ENCODE measurements around the gene GRID1.

Gene GRID1

GRCh38 chr10:86373251-86373650 lies 6.7 kb upstream of the GRID1 start (continued):
- TF ChIP-seq CTCF (tag by site-specific recombination; IDR thresholded peaks at IDR 0.05): no peak
- TF ChIP-seq ZNF747 (tag by site-specific recombination; IDR thresholded peaks at IDR 0.05): no peak
- TF ChIP-seq ZNF830 (tag by site-specific recombination; IDR thresholded peaks at IDR 0.05; ENCODE audit: low read depth): no peak
- no peak for TF ChIP-seq GLI2 (tag by site-specific recombination; IDR thresholded peaks at IDR 0.05; ENCODE audit: borderline replicate concordance, low read depth)
- TF ChIP-seq ZNF311 (tag by site-specific recombination; IDR thresholded peaks at IDR 0.05; ENCODE audit: borderline replicate concordance): no peak
- TF ChIP-seq ZNF248 (tag by site-specific recombination; IDR thresholded peaks at IDR 0.05): no peak

GRCh38 chr10:86372784-86373239 lies 6.2 kb upstream of the GRID1 start:
- Histone ChIP-seq H3K36me3 (ENCODE audit: control insufficient read depth in 2 of 2, insufficient read depth in 1 of 2, low read length in 2 of 2) (no peaks in the 10 kb centered on the region), H3K4me1 (ENCODE audit: control insufficient read depth, insufficient read depth, low read length) (no peaks in the 10 kb centered on the region), H3K4me3 (ENCODE audit: low read depth, low read length) (no peak overlapping the region), H3K27ac (ENCODE audit: extremely low read depth, low read depth, low read length) (no peak overlapping the region), H3K9me3 (ENCODE audit: control insufficient read depth, insufficient read depth, low read depth, low read length) (no peaks in the 10 kb centered on the region)
- TF ChIP-seq CTCF (tag by site-specific recombination; IDR thresholded peaks at IDR 0.05): no peak
- no peak for TF ChIP-seq ZSCAN23 (tag by site-specific recombination; IDR thresholded peaks at IDR 0.05)
- no peak for TF ChIP-seq ZNF658 (tag by site-specific recombination; IDR thresholded peaks at IDR 0.05)
- TF ChIP-seq ZSCAN16 (tag by site-specific recombination; IDR thresholded peaks at IDR 0.05): no peak
- no peak for TF ChIP-seq ZNF362 (tag by site-specific recombination; IDR thresholded peaks at IDR 0.05)
- no peak for TF ChIP-seq SP7 (tag by site-specific recombination; IDR thresholded peaks at IDR 0.05)
- no peak for TF ChIP-seq ZNF585B (tag by site-specific recombination; IDR thresholded peaks at IDR 0.05)
- TF ChIP-seq ZNF449 (tag by site-specific recombination; IDR thresholded peaks at IDR 0.05): no peak
- TF ChIP-seq ZNF701 (tag by site-specific recombination; IDR thresholded peaks at IDR 0.05): no peak
- TF ChIP-seq ZNF221 (tag by site-specific recombination; IDR thresholded peaks at IDR 0.05; ENCODE audit: borderline replicate concordance): no peak
- TF ChIP-seq PATZ1 (tag by site-specific recombination; IDR thresholded peaks at IDR 0.05): no peak
- TF ChIP-seq ZNF837 (tag by site-specific recombination; IDR thresholded peaks at IDR 0.05): no peak
- TF ChIP-seq ZNF324 (tag by site-specific recombination; IDR thresholded peaks at IDR 0.05): no peak
- no peak for TF ChIP-seq HOXC10 (CRISPR knock-in tag; IDR thresholded peaks at IDR 0.05)
- no peak for TF ChIP-seq ZNF777 (tag by site-specific recombination; IDR thresholded peaks at IDR 0.05; ENCODE audit: borderline replicate concordance)
- TF ChIP-seq ZNF169 (tag by site-specific recombination; IDR thresholded peaks at IDR 0.05): no peak
- TF ChIP-seq ZNF514 (tag by site-specific recombination; IDR thresholded peaks at IDR 0.05): no peak
- no peak for TF ChIP-seq ZNF16 (tag by site-specific recombination; IDR thresholded peaks at IDR 0.05; ENCODE audit: low read depth)
- TF ChIP-seq ZNF433 (tag by site-specific recombination; IDR thresholded peaks at IDR 0.05; ENCODE audit: low read depth): no peak
- TF ChIP-seq ZNF704 (tag by site-specific recombination; IDR thresholded peaks at IDR 0.05): no peak
- POLR2A ChIA-PET: no interaction called here
- CTCF ChIA-PET: no interaction called here
